DND-41 (cell line): ENCODE data around the gene MAP2.

Experiments
- ATAC-seq: fragments of 200-7000 bp; cut with Tn5 transposase; 3 replicates; pipeline ENCODE4 v1.9.1; 2021; ENCODE audit warnings: low read depth; ENCODE audit not compliant: insufficient read depth
- DNase-seq: peaks from one replicate; pipeline ENCODE4 v3.0.0-alpha.2; 2020
- H2AFZ ChIP-seq: 2 replicates; pipeline ENCODE4 v1.6.0; 2012; ENCODE audit warnings: low read depth, low read length
- H3K27ac ChIP-seq: 2 replicates; pipeline ENCODE4 v1.5.1; 2012; ENCODE audit warnings: low read length, inconsistent platforms
- H3K27me3 ChIP-seq: fragments of 200-600 bp; sonication (generic); 2 replicates; pipeline ENCODE4 v1.6.0; 2012; ENCODE audit warnings: low read length, mild to moderate bottlenecking, inconsistent platforms; ENCODE audit not compliant: insufficient read depth, poor library complexity
- H3K36me3 ChIP-seq: 2 replicates; pipeline ENCODE4 v1.5.1; 2012; ENCODE audit warnings: low read length, inconsistent platforms; ENCODE audit not compliant: insufficient read depth
- H3K4me1 ChIP-seq: 2 replicates; pipeline ENCODE4 v1.5.1; 2012; ENCODE audit warnings: mild to moderate bottlenecking, low read length; ENCODE audit not compliant: insufficient read depth
- H3K4me2 ChIP-seq: 2 replicates; pipeline ENCODE4 v1.6.0; 2012; ENCODE audit warnings: mild to moderate bottlenecking, moderate library complexity, low read length, inconsistent platforms; ENCODE audit not compliant: insufficient read depth
- H3K4me3 ChIP-seq, 2 experiments: fragments of 200-600 bp in 1 of 2; shearing (Covaris generic) in 1 of 2; 2 replicates each; pipeline ENCODE4 v1.5.1; 2012 to 2016; ENCODE audit warnings: inconsistent platforms in 2 of 2, low read length in 2 of 2, mild to moderate bottlenecking in 2 of 2, low read depth in 1 of 2, moderate library complexity in 1 of 2
- H3K79me2 ChIP-seq: 2 replicates; pipeline ENCODE4 v1.6.0; 2012; ENCODE audit warnings: low read length, inconsistent platforms; ENCODE audit not compliant: insufficient read depth
- H3K9ac ChIP-seq: 2 replicates; pipeline ENCODE4 v1.6.0; 2012; ENCODE audit warnings: low read depth, mild to moderate bottlenecking, inconsistent platforms, low read length, moderate library complexity
- H3K9me3 ChIP-seq: 2 replicates; pipeline ENCODE4 v1.5.1; 2012; ENCODE audit warnings: low read length, moderate library complexity, mild to moderate bottlenecking, inconsistent platforms; ENCODE audit not compliant: insufficient read depth, severe bottlenecking
- H4K20me1 ChIP-seq: 2 replicates; pipeline ENCODE4 v1.6.0; 2012; ENCODE audit warnings: low read length; ENCODE audit not compliant: insufficient read depth
- EZH2 ChIP-seq: IDR thresholded peaks from 3 replicates; pipeline ENCODE4 v1.6.1; 2012; ENCODE audit warnings: borderline replicate concordance, low read depth, mild to moderate bottlenecking, moderate library complexity, low read length, inconsistent platforms; ENCODE audit not compliant: severe bottlenecking
- TF ChIP-seq, protein P1 (sequence below): IDR thresholded peaks from 2 replicates; pipeline ENCODE4 v1.5.1; 2012; ENCODE audit warnings: borderline replicate concordance, low read length, moderate library complexity, mild to moderate bottlenecking; ENCODE audit not compliant: poor library complexity, severe bottlenecking; ENCODE audit errors: extremely low read depth

MAP2 gene

DNA sequence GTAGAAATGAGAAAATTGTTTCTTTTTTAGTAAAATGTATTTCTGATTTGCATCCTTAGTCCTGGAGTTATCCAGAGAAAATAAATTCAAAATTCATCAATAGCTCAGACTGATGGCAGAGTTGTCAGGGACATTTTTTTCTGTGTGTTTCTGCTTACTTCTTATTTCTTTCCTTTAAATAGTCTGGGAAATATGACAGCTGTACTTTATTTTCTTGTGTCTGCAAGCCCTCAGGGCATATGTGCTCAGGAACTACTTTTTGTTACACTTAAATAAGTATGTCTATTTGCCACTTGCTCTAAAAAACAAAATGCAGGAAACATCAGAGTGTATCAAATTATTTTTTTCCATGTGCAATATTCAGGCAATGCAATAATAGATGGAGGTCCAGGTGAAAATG, 221.0 kb downstream of the MAP2 start:
- Histone ChIP-seq H3K36me3 (no peaks in the 10 kb centered on the region), H3K4me2 (no peak overlapping the region), H3K27ac (no peak overlapping the region), H4K20me1 (no peaks in the 10 kb centered on the region), H3K79me2 (no peaks in the 10 kb centered on the region), H3K27me3 (no peaks in the 10 kb centered on the region), H3K9me3 (no peaks in the 10 kb centered on the region), H3K4me1 (no peaks in the 10 kb centered on the region), H2AFZ (no peak overlapping the region), H3K9ac (no peak overlapping the region), H3K4me3 (no peak overlapping the region)
- no peak for DNase-seq
- ATAC-seq, result no peak
- TF ChIP-seq, protein P1, sequence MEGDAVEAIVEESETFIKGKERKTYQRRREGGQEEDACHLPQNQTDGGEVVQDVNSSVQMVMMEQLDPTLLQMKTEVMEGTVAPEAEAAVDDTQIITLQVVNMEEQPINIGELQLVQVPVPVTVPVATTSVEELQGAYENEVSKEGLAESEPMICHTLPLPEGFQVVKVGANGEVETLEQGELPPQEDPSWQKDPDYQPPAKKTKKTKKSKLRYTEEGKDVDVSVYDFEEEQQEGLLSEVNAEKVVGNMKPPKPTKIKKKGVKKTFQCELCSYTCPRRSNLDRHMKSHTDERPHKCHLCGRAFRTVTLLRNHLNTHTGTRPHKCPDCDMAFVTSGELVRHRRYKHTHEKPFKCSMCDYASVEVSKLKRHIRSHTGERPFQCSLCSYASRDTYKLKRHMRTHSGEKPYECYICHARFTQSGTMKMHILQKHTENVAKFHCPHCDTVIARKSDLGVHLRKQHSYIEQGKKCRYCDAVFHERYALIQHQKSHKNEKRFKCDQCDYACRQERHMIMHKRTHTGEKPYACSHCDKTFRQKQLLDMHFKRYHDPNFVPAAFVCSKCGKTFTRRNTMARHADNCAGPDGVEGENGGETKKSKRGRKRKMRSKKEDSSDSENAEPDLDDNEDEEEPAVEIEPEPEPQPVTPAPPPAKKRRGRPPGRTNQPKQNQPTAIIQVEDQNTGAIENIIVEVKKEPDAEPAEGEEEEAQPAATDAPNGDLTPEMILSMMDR, result no peak
- no peak for TF ChIP-seq EZH2

- no peak for DNase-seq
- no peak for ATAC-seq
Observed at GRCh38 chr2:209648714-209649113, 224.9 kb downstream of the MAP2 start.

DNA sequence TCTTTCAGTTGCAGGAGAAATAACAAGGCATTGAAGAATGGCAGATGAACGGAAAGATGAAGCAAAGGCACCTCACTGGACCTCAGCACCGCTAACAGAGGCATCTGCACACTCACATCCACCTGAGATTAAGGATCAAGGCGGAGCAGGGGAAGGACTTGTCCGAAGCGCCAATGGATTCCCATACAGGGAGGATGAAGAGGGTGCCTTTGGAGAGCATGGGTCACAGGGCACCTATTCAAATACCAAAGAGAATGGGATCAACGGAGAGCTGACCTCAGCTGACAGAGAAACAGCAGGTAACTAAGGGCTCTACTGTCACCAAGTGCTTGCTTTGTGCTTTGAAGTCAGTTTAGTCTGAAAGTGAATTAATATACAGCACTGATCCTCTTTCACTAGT, 229.3 kb downstream of the MAP2 start:
- Histone ChIP-seq H3K9me3 (no peaks in the 10 kb centered on the region), H3K36me3 (no peaks in the 10 kb centered on the region), H3K4me3 (no peak overlapping the region), H3K4me1 (no peaks in the 10 kb centered on the region), H3K9ac (no peak overlapping the region), H3K27me3 (no peaks in the 10 kb centered on the region), H2AFZ (no peak overlapping the region), H3K27ac (no peak overlapping the region), H3K79me2 (no peaks in the 10 kb centered on the region), H4K20me1 (no peaks in the 10 kb centered on the region), H3K4me2 (no peak overlapping the region)
- TF ChIP-seq, protein P1, result no peak
- no peak for TF ChIP-seq EZH2
- DNase-seq (no peak), ATAC-seq (no peak)

More at GRCh38 chr2:209648714-209649113, 224.9 kb downstream of the MAP2 start:
- Histone ChIP-seq H3K27me3 (no peaks in the 10 kb centered on the region), H2AFZ (no peak overlapping the region), H3K4me3 (no peak overlapping the region), H3K27ac (no peak overlapping the region), H3K4me1 (no peaks in the 10 kb centered on the region), H3K36me3 (no peaks in the 10 kb centered on the region), H3K79me2 (no peaks in the 10 kb centered on the region), H3K9me3 (no peaks in the 10 kb centered on the region), H3K9ac (no peak overlapping the region), H4K20me1 (no peaks in the 10 kb centered on the region), H3K4me2 (no peak overlapping the region)
- TF ChIP-seq EZH2, result no peak
- TF ChIP-seq, protein P1, result no peak

- Histone ChIP-seq H3K4me3 (no peak overlapping the region), H2AFZ (no peak overlapping the region), H3K4me1 (no peaks in the 10 kb centered on the region), H3K9ac (no peak overlapping the region), H3K79me2 (no peaks in the 10 kb centered on the region), H3K9me3 (no peaks in the 10 kb centered on the region), H3K4me2 (no peak overlapping the region), H3K27ac (no peak overlapping the region), H3K36me3 (no peaks in the 10 kb centered on the region), H3K27me3 (no peaks in the 10 kb centered on the region), H4K20me1 (no peaks in the 10 kb centered on the region)
- no peak for ATAC-seq
- DNase-seq, result no peak
- TF ChIP-seq EZH2, result no peak
- TF ChIP-seq, protein P1, result no peak
Observed at GRCh38 chr2:209661286-209661894, 237.5 kb downstream of the MAP2 start.
